GM12875 (cell line): ENCODE results near the gene HDHD3.
"Not testable (repeated sequence)": the region's sequence is repeated elsewhere in the genome, so short reads cannot be mapped to it uniquely, and the experiment has no call there.

ENCODE experiments used
- H3K4me3 ChIP-seq: one replicate; pipeline ENCODE4 v1.5.1; 2011; ENCODE audit warnings: low read depth, low read length, control low read depth
- CTCF ChIP-seq: IDR thresholded peaks from 2 replicates; pipeline ENCODE4 v1.5.1; 2011; ENCODE audit warnings: low read depth, mild to moderate bottlenecking, control low read depth, inconsistent platforms, low read length, moderate library complexity, borderline replicate concordance; ENCODE audit not compliant: insufficient read depth

HDHD3 gene

GRCh38 chr9:113368982-113369854 lies 7.6 kb downstream of the HDHD3 start:
- TF ChIP-seq CTCF = no peak
- no peak overlapping the region for H3K4me3 ChIP-seq

- H3K4me3 ChIP-seq = no peak overlapping the region
- no peak for TF ChIP-seq CTCF
Observed at GRCh38 chr9:113368348-113368981, 8.3 kb downstream of the HDHD3 start.

GRCh38 chr9:113365652-113366051 lies 11.1 kb downstream of the HDHD3 start:
- not testable (repeated sequence) for H3K4me3 ChIP-seq

GRCh38 chr9:113364951-113365350 lies 11.8 kb downstream of the HDHD3 start:
- no peak overlapping the region for H3K4me3 ChIP-seq
- TF ChIP-seq CTCF = no peak

GRCh38 chr9:113363336-113363735 lies 13.4 kb downstream of the HDHD3 start:
- TF ChIP-seq CTCF = no peak
- H3K4me3 ChIP-seq = no peak overlapping the region

- no peak overlapping the region for H3K4me3 ChIP-seq
- no peak for TF ChIP-seq CTCF
Observed at GRCh38 chr9:113361304-113362018, 15.3 kb downstream of the HDHD3 start.

GRCh38 chr9:113360242-113360842 lies 16.4 kb downstream of the HDHD3 start:
- no peak for TF ChIP-seq CTCF
- no peak overlapping the region for H3K4me3 ChIP-seq
